GM11168 (cell line): ENCODE data around the gene HHIPL1.

Experiments used
- in situ Hi-C: fragments of 300-500 bp; cut with MboI; formaldehyde crosslinking; loops from one replicate; pipeline ENCODE4 v1.12.0; 2022; ENCODE audit warnings: low sequenced_read_pairs; ENCODE audit not compliant: unreplicated experiment

HHIPL1 gene

GRCh38 chr14:99672506-99673304, 27.8 kb downstream of the HHIPL1 start:
- in situ Hi-C loops: no loop called here

GRCh38 chr14:99673305-99674063, 28.6 kb downstream of the HHIPL1 start:
- in situ Hi-C loops: no loop called here

- in situ Hi-C loops: no loop called here
These were observed 29.2 kb downstream of the HHIPL1 start for GRCh38 chr14:99674064-99674650.

- in situ Hi-C loops: no loop called here
These were observed 29.9 kb downstream of the HHIPL1 start for GRCh38 chr14:99674776-99675381.

- in situ Hi-C loops: no loop called here
These were observed 30.5 kb downstream of the HHIPL1 start for GRCh38 chr14:99675382-99675835.

GRCh38 chr14:99675951-99676350, 31.0 kb downstream of the HHIPL1 start:
- in situ Hi-C loops: no loop called here

- in situ Hi-C loops: no loop called here
These were observed 31.7 kb downstream of the HHIPL1 start for GRCh38 chr14:99676657-99677056.

GRCh38 chr14:99677231-99678140, 32.6 kb downstream of the HHIPL1 start:
- in situ Hi-C loops: no loop called here

GRCh38 chr14:99678198-99678597, 33.3 kb downstream of the HHIPL1 start:
- in situ Hi-C loops: no loop called here

- in situ Hi-C loops: no loop called here
These were observed 34.2 kb downstream of the HHIPL1 start for GRCh38 chr14:99679111-99679510.

- in situ Hi-C loops: no loop called here
These were observed 34.6 kb downstream of the HHIPL1 start for GRCh38 chr14:99679543-99679942.

GRCh38 chr14:99679996-99680395, 35.1 kb downstream of the HHIPL1 start:
- in situ Hi-C loops: loop anchor here (10.0 kb wide), 1 partner anchor 205 kb away; no protein-coding TSS in a partner anchor

- in situ Hi-C loops: loop anchor here (10.0 kb wide), 1 partner anchor 204 kb away; no protein-coding TSS in a partner anchor
These were observed 36.3 kb downstream of the HHIPL1 start for GRCh38 chr14:99681101-99681831.

GRCh38 chr14:99681832-99682148, 36.9 kb downstream of the HHIPL1 start:
- in situ Hi-C loops: loop anchor here (10.0 kb wide), 1 partner anchor 203 kb away; no protein-coding TSS in a partner anchor

- in situ Hi-C loops: loop anchor here (10.0 kb wide), 1 partner anchor 202 kb away; no protein-coding TSS in a partner anchor
These were observed 38.1 kb downstream of the HHIPL1 start for GRCh38 chr14:99682809-99683618.

GRCh38 chr14:99683619-99684409, 38.9 kb downstream of the HHIPL1 start, which contains the start of gene CYP46A1:
Gene CYP46A1 (plus strand): TSS chr14:99684298. CDS start chr14:99684418, 120 bp downstream.
- in situ Hi-C loops: loop anchor here (10.0 kb wide), 1 partner anchor 201 kb away; no protein-coding TSS in a partner anchor

- in situ Hi-C loops: loop anchor here (10.0 kb wide), 1 partner anchor 200 kb away; no protein-coding TSS in a partner anchor
These were observed 39.5 kb downstream of the HHIPL1 start for GRCh38 chr14:99684410-99684934.
